Activated CD4-positive, alpha-beta memory T cell treated with anti-CD3 and anti-CD28 coated beads, Interleukin-2, amount 10 ng/mL, durations not matched to agents 7 days and 5 days (primary cell): ENCODE results near the gene PIK3R1. TPM values are rescaled to one million over a fixed set of nuclear protein-coding genes. Genes with fewer than 3 reads are reported as not detected.

Experiments used
- CTCF ChIA-PET: fragments of 350-600 bp; sonication (Branson Sonifier 250); formaldehyde crosslinking; loops from one replicate; lab custom pipeline; 2021; ENCODE audit warnings: antibody characterized with exemption, inconsistent platforms; lab: Charles Lee
- POLR2A ChIA-PET: fragments of 350-600 bp; sonication (Branson Sonifier 250); formaldehyde crosslinking; loops from one replicate; lab custom pipeline; 2021; ENCODE audit warnings: antibody characterized with exemption; lab: Charles Lee
- DNase-seq: peaks from one replicate; pipeline ENCODE4 v3.0.0-alpha.2; 2020
- H3K27ac Mint-ChIP-seq: one replicate; pipeline ENCODE4 v1.8.0; 2021; ENCODE audit warnings: mild to moderate bottlenecking, mixed read lengths
- H3K27me3 Mint-ChIP-seq: one replicate; pipeline ENCODE4 v1.8.0; 2021; ENCODE audit warnings: mixed read lengths
- H3K36me3 Mint-ChIP-seq: one replicate; pipeline ENCODE4 v1.8.0; 2021; ENCODE audit warnings: low read depth, mixed read lengths
- H3K4me1 Mint-ChIP-seq: one replicate; pipeline ENCODE4 v1.8.0; 2021; ENCODE audit warnings: mixed read lengths
- H3K4me3 Mint-ChIP-seq: one replicate; pipeline ENCODE4 v1.8.0; 2021; ENCODE audit warnings: mild to moderate bottlenecking, mixed read lengths
- H3K9me3 Mint-ChIP-seq: one replicate; pipeline ENCODE4 v1.8.0; 2021; ENCODE audit warnings: mixed read lengths
- total RNA-seq, 2 experiments: library from RNA; stranded (reverse); gene quantifications; one replicate each; pipeline ENCODE4 v1.2.3, GENCODE V29; 2021

Gene PIK3R1
- total RNA-seq, 2 experiments from 2014 or later: 83.1 to 86.4 TPM

- CTCF ChIA-PET: no interaction called here
- Mint-ChIP-seq H3K36me3 (no peaks in the 10 kb centered on the region), H3K9me3 (no peaks in the 10 kb centered on the region), H3K4me3 (no peak overlapping the region), H3K27ac (no peak overlapping the region), H3K4me1 (peaks cover 6% of the 10 kb centered on the region), H3K27me3 (no peaks in the 10 kb centered on the region)
- POLR2A ChIA-PET: no interaction called here
- DNase-seq: no peak
Measured at GRCh38 chr5:68182094-68182493, 33.5 kb upstream of the PIK3R1 start.

DNA sequence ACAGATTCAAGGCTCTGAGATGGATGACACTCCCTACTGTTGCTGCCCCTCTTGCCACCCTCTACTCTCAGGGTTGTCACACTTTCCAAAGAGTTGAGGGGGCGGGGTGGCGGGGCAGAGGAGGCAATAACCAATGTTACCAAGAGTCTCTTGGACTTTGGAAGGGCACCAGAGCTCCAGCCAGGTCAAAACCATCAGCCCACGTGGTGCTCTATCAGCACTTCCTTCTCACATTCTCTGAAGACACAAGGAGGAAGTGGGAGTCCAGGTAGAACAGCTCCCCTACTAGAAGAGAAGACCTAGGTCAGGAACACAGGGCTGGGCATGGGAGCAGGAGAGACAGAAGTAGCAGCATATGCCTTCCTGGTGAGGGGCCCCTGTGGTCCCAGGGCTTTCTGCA lies 33.0 kb upstream of the PIK3R1 start:
- Mint-ChIP-seq H3K36me3 (no peaks in the 10 kb centered on the region), H3K4me1 (peaks cover 6% of the 10 kb centered on the region), H3K4me3 (no peak overlapping the region), H3K27me3 (no peaks in the 10 kb centered on the region), H3K27ac (no peak overlapping the region), H3K9me3 (no peaks in the 10 kb centered on the region)
- ChIA-PET POLR2A (no interaction called here), CTCF (no interaction called here)
- no peak for DNase-seq

DNA sequence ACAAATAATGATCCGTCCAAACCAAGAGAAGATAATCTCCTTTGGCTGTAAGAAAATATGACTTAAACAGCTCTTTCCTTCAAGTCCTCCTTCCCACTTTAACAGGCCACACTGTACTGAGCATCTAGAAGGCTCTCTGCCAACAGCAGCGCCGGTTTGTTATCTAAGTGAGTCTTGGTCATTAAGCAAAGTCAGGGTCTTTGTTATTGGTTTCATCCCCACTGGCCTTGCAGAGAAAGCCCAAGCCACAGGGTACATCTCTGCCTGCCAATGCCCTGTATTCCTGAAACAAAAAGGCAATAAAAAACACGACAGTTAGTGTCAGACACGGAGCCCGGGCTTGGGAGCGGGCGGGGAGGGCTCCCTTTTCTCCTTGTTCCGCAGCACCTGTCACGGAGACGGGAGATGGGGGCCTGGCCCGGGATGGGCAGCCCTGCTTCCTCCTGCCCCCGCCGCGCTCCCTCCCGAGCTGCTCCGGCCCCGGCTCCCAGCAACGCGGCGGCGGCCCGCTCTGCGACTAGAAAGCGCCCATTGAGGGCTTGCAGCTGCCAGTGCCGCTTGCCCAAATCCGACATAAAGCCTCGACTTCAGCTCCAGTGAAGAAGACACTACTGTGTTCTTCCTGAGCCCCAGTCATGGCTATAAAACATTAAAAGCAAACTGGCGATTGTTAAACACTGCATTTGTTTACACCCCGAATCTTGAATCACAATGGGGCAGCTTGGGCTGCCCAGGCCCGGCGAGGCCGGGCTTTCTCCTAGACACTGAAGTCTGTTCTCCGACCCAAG lies 28.1 kb upstream of the PIK3R1 start:
- ChIA-PET POLR2A (no interaction called here), CTCF (no interaction called here)
- DNase-seq: no peak
- H3K4me3 Mint-ChIP-seq: no peak overlapping the region
- H3K4me1 Mint-ChIP-seq: no peaks in the 10 kb centered on the region
- no peak overlapping the region for H3K27ac Mint-ChIP-seq
- no peaks in the 10 kb centered on the region for H3K36me3 Mint-ChIP-seq
- H3K9me3 Mint-ChIP-seq: no peaks in the 10 kb centered on the region
- H3K27me3 Mint-ChIP-seq: no peaks in the 10 kb centered on the region

- no peaks in the 10 kb centered on the region for H3K27me3 Mint-ChIP-seq
- H3K9me3 Mint-ChIP-seq: no peaks in the 10 kb centered on the region
- no peaks in the 10 kb centered on the region for H3K36me3 Mint-ChIP-seq
- CTCF ChIA-PET: no interaction called here
- no peak overlapping the region for H3K27ac Mint-ChIP-seq
- POLR2A ChIA-PET: interaction anchor here (1.2 kb wide), 1 partner anchor 27 kb away, joined by 3 read pairs; the partner anchor contains the start of gene PIK3R1
- H3K4me1 Mint-ChIP-seq: peaks cover under 1% of the 10 kb centered on the region
- DNase-seq: no peak
- no peak overlapping the region for H3K4me3 Mint-ChIP-seq
Measured at GRCh38 chr5:68189171-68189570, 26.4 kb upstream of the PIK3R1 start.

DNA sequence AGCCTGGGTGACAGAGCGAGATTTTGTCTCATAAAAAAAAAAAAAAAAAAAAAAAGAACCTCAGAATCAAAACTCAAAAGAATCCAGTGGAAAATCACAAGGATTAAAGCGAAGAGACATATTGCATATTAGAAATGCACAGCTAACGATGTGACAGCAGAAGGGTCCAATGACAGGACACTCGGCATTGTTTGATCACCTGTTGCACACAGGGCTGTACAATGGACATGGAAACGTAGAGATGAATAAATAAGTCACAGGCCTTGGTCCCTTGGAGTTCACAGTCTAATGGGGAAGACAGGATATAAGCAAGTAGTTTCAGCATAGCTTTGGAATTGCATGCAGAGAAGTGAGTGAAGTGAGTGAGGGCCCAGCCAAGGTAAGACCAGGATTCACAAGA lies 25.9 kb upstream of the PIK3R1 start:
- H3K27me3 Mint-ChIP-seq: no peaks in the 10 kb centered on the region
- CTCF ChIA-PET: no interaction called here
- peaks cover 4% of the 10 kb centered on the region for H3K4me1 Mint-ChIP-seq
- POLR2A ChIA-PET: interaction anchor here (1.2 kb wide), 1 partner anchor 26 kb away, joined by 3 read pairs; the partner anchor contains the start of gene PIK3R1
- no peaks in the 10 kb centered on the region for H3K36me3 Mint-ChIP-seq
- H3K27ac Mint-ChIP-seq: no peak overlapping the region
- no peak overlapping the region for H3K4me3 Mint-ChIP-seq
- DNase-seq: no peak
- no peaks in the 10 kb centered on the region for H3K9me3 Mint-ChIP-seq

GRCh38 chr5:68190619-68191018 lies 24.9 kb upstream of the PIK3R1 start:
- DNase-seq: no peak
- Mint-ChIP-seq H3K36me3 (no peaks in the 10 kb centered on the region), H3K9me3 (no peaks in the 10 kb centered on the region), H3K4me1 (peaks cover 5% of the 10 kb centered on the region), H3K27ac (no peak overlapping the region), H3K4me3 (no peak overlapping the region), H3K27me3 (no peaks in the 10 kb centered on the region)
- CTCF ChIA-PET: no interaction called here
- POLR2A ChIA-PET: no interaction called here

DNA sequence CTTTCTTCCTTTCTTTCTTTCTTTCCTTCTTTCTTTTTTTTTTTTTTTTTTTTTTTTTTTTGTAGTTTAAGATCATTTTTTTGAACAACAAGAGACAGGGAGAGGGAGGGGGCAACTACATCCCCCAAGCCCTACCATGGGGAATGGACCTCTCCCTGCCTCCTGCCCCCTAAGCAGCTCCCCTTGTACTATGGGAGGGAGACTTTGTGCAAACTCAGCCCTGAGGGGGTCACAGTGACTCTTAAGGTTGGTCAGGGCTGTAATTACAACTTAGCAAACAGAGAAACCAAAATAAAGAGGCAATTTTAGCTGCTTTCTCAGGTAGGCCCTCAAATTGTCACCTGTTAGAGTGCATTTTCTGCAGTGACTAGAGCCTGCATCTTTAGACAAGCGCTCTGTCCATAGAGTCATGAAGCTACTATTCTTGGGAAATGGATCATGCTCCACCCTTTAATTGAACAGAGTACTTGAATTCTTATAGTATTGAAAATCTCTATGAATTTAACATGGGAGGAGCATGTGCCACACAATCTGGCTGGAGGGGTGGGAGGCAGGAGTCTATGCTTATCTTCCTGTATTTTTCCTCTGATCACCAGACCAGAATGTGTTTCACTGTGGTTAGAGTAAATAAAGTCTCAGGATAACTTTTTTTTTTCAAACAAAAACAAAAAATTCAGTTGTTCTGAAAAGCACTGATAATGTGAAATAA lies 24.3 kb upstream of the PIK3R1 start:
- no peaks in the 10 kb centered on the region for H3K27me3 Mint-ChIP-seq
- POLR2A ChIA-PET: no interaction called here
- no peak overlapping the region for H3K4me3 Mint-ChIP-seq
- no peak overlapping the region for H3K27ac Mint-ChIP-seq
- H3K9me3 Mint-ChIP-seq: no peaks in the 10 kb centered on the region
- no peaks in the 10 kb centered on the region for H3K36me3 Mint-ChIP-seq
- peaks cover 5% of the 10 kb centered on the region for H3K4me1 Mint-ChIP-seq
- CTCF ChIA-PET: no interaction called here
- DNase-seq: no peak

- Mint-ChIP-seq H3K36me3 (no peaks in the 10 kb centered on the region), H3K4me1 (peaks cover 5% of the 10 kb centered on the region), H3K27ac (no peak overlapping the region), H3K27me3 (no peaks in the 10 kb centered on the region), H3K4me3 (no peak overlapping the region), H3K9me3 (no peaks in the 10 kb centered on the region)
- no peak for DNase-seq
- POLR2A ChIA-PET: no interaction called here
- CTCF ChIA-PET: no interaction called here
Measured at GRCh38 chr5:68192679-68193060, 22.9 kb upstream of the PIK3R1 start.

DNA sequence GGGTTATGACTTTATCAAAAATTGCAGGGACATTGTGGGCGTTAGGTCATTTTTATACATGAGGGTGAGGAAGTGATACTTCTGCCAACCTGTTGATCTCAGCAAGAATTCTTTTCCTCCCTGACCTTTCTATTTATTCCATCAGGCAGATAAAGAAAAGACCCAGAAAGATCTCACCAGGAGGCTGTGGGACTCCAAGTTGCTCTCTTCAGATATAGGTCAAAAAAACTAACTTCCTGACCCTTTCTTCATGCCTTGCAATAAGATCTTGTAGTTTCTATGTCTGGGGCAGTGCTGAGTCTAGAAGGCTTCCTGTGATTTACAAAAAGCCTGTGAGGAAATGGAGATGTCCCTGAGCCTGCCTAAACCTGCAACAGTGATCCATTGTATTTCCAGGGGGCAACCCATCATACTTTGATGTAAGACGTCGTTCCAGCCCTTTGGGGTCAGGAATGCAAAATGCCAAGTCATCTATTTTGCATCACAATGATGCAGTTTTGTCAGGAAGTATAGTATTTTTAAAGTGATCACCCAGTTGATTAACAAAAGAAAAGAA lies 22.0 kb upstream of the PIK3R1 start:
- H3K4me3 Mint-ChIP-seq: no peak overlapping the region
- H3K27me3 Mint-ChIP-seq: no peaks in the 10 kb centered on the region
- H3K4me1 Mint-ChIP-seq: peaks cover 5% of the 10 kb centered on the region
- no peak for DNase-seq
- H3K27ac Mint-ChIP-seq: no peak overlapping the region
- ChIA-PET POLR2A (no interaction called here), CTCF (no interaction called here)
- H3K9me3 Mint-ChIP-seq: no peaks in the 10 kb centered on the region
- H3K36me3 Mint-ChIP-seq: no peaks in the 10 kb centered on the region

DNA sequence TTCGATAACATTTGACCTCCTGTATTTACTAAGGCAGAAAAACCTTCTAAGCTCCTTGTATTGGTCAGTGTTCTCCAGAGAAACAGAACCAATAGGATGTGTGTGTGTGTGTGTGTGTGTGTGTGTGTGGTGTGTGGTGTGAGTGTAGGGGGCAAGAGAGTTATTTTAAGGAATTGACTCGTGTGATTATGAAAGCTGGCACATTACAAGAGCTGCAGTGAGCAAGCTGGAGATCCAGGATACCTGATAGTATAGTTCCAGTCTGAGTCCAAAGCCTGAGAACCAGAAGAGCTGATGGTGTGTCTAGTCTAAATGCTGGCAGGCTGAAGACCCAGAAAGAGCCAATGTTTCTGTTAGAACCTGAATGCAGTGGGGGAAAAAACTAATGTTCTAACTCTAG lies 21.2 kb upstream of the PIK3R1 start:
- no peak overlapping the region for H3K4me3 Mint-ChIP-seq

DNA sequence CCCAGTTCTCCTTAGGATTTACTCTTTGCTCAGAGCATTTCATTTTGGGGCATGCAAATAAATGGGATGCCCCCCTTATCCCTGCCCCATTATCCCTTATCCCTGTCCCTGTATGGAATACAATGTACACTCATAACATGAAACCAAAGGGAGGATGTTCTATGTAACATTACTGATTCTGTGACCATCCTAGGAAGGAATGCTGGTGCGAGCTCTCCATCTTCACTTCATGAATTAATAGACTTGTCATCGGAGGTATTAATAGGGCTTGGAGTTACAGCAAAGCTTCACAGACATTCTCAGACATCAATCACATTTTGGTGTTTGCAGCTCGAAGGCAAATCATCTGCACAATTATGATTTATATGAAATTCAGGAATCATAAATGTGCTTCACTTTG lies 20.4 kb upstream of the PIK3R1 start:
- POLR2A ChIA-PET: interaction anchor here (1.9 kb wide), 1 partner anchor 20 kb away, joined by 4 read pairs; the partner anchor contains the start of gene PIK3R1

More for the DNA sequence above, 21.2 kb upstream of the PIK3R1 start:
- Mint-ChIP-seq H3K27me3 (no peaks in the 10 kb centered on the region), H3K4me1 (peaks cover 5% of the 10 kb centered on the region), H3K9me3 (no peaks in the 10 kb centered on the region), H3K27ac (no peak overlapping the region), H3K36me3 (no peaks in the 10 kb centered on the region)
- ChIA-PET POLR2A (no interaction called here), CTCF (no interaction called here)
- no peak for DNase-seq

DNA sequence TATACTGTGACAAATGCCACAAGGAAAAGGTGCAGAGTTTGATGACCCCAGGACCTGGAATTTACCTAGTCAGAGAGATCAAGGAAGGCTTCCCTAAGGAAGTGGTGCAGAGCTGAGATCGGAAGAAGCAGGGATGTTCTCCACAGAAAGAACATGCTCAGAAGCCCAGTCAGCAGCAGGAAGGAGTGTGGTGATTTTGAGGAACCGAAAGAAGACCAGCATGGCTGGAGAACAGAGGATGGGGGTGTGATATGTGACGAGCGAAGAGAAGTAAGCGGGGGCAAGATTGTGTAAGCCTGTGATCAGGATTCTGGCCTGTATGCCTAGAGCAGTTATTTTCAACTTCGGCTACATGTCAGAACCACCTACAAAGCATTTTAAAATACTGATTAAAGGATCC lies 18.7 kb upstream of the PIK3R1 start:
- Mint-ChIP-seq H3K4me1 (peaks cover 10% of the 10 kb centered on the region), H3K27ac (no peak overlapping the region), H3K4me3 (no peak overlapping the region), H3K9me3 (no peaks in the 10 kb centered on the region), H3K36me3 (no peaks in the 10 kb centered on the region), H3K27me3 (no peaks in the 10 kb centered on the region)
- ChIA-PET POLR2A (interaction anchor here (1.9 kb wide), 1 partner anchor 19 kb away, joined by 4 read pairs; the partner anchor contains the start of gene PIK3R1), CTCF (no interaction called here)
- DNase-seq: no peak

More for the DNA sequence above, 20.4 kb upstream of the PIK3R1 start:
- no peak for DNase-seq
- Mint-ChIP-seq H3K27ac (no peak overlapping the region), H3K36me3 (no peaks in the 10 kb centered on the region), H3K4me1 (peaks cover 6% of the 10 kb centered on the region), H3K27me3 (no peaks in the 10 kb centered on the region), H3K9me3 (no peaks in the 10 kb centered on the region), H3K4me3 (no peak overlapping the region)
- CTCF ChIA-PET: no interaction called here

- peaks cover 12% of the 10 kb centered on the region for H3K27me3 Mint-ChIP-seq
- no peaks in the 10 kb centered on the region for H3K36me3 Mint-ChIP-seq
- no peak overlapping the region for H3K4me3 Mint-ChIP-seq
- H3K9me3 Mint-ChIP-seq: no peaks in the 10 kb centered on the region
- CTCF ChIA-PET: no interaction called here
- peaks cover 5% of the 10 kb centered on the region for H3K4me1 Mint-ChIP-seq
- POLR2A ChIA-PET: no interaction called here
- DNase-seq: no peak
- H3K27ac Mint-ChIP-seq: no peak overlapping the region
Measured at GRCh38 chr5:68200288-68200687, 15.3 kb upstream of the PIK3R1 start.
